Measurements from ENCODE around the gene KDM6A.

Gene KDM6A

DNA sequence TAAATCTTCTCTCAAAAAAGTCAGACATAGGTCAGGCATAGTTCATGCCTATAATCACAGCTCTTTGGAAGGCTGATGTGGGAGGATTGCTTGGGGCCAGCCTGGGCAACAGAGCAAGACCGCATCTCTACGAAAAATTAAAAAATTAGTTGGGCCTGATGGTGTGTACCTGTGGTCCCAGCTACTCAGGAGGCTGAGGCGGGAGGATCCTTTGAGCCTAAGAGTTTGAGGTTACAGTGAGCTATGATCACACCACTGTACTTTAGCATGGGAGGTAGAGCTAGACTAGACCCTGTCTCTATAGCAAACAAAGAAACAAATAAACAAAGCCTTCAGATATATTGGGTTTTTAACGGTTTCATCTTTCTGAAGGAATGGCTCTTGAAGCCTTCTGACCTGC, 265.5 kb downstream of the KDM6A start:
- TF ChIP-seq, protein P1, sequence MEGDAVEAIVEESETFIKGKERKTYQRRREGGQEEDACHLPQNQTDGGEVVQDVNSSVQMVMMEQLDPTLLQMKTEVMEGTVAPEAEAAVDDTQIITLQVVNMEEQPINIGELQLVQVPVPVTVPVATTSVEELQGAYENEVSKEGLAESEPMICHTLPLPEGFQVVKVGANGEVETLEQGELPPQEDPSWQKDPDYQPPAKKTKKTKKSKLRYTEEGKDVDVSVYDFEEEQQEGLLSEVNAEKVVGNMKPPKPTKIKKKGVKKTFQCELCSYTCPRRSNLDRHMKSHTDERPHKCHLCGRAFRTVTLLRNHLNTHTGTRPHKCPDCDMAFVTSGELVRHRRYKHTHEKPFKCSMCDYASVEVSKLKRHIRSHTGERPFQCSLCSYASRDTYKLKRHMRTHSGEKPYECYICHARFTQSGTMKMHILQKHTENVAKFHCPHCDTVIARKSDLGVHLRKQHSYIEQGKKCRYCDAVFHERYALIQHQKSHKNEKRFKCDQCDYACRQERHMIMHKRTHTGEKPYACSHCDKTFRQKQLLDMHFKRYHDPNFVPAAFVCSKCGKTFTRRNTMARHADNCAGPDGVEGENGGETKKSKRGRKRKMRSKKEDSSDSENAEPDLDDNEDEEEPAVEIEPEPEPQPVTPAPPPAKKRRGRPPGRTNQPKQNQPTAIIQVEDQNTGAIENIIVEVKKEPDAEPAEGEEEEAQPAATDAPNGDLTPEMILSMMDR (IDR thresholded peaks at IDR 0.05; ENCODE audit: low read depth, low read length, missing control alignments): no peak
- no peak for DNase-seq
- in situ Hi-C loops (cut with HindIII; ENCODE audit: low pct_ligation_motif_present, low sequenced_read_pairs): no loop called here

DNA sequence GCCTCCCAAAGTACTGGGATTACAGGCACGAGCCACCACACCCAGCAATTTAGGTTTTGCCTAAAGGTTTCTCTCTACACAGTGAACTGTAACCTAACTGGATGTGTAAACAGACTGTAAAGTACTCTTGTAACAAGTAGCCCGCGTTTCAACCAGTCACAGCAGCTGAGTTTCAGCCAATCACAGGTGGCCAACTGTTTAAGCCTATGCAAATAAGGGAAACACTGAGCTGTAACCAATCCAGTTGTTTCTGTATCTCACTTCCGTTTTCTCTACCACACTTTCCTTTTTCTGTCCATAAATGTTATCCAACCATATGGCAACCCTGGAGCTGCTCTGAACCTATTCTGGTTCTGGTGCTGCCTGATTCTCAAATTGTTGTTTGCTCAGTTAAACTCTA, 267.8 kb downstream of the KDM6A start:
- DNase-seq: no peak
- in situ Hi-C loops (cut with HindIII; ENCODE audit: low pct_ligation_motif_present, low sequenced_read_pairs): no loop called here
- Histone ChIP-seq H3K4me3 (ENCODE audit: low read depth, low read length) (no peak overlapping the region), H3K27ac (no peak overlapping the region), H3K36me3 (replicated peaks) (no peaks in the 10 kb centered on the region), H3K27me3 (replicated peaks) (no peaks in the 10 kb centered on the region)
- TF ChIP-seq, protein P1 (IDR thresholded peaks at IDR 0.05; ENCODE audit: low read depth, low read length, missing control alignments): no peak

More for the DNA sequence above, 265.5 kb downstream of the KDM6A start:
- Histone ChIP-seq H3K4me3 (ENCODE audit: low read depth, low read length) (no peak overlapping the region), H3K36me3 (replicated peaks) (no peaks in the 10 kb centered on the region), H3K27ac (no peak overlapping the region), H3K27me3 (replicated peaks) (no peaks in the 10 kb centered on the region)

DNA sequence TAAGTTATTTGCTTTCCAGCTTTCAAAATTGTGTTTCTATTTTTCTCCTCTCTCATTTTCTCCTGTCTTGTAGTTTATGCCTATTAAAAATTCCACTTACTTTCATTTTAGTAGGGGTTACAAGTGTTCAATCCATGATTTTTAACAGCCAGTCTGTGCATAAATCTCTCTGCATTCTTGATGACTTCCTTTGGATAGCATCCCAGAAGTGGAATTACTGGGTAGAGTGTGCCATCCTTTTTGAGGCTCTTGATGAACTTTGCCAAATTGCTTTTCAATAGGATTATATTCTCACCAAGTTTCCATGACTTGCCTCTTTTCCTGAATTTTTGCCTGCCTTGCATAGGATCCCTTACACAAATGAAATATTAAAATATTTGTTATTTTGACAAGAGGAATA, 269.2 kb downstream of the KDM6A start:
- in situ Hi-C loops (cut with HindIII; ENCODE audit: low pct_ligation_motif_present, low sequenced_read_pairs): no loop called here
- H3K27ac ChIP-seq: no peak overlapping the region
- TF ChIP-seq, protein P1 (IDR thresholded peaks at IDR 0.05; ENCODE audit: low read depth, low read length, missing control alignments): no peak
- no peaks in the 10 kb centered on the region for H3K36me3 ChIP-seq (replicated peaks)
- DNase-seq: no peak
- no peak overlapping the region for H3K4me3 ChIP-seq (ENCODE audit: low read depth, low read length)
- no peaks in the 10 kb centered on the region for H3K27me3 ChIP-seq (replicated peaks)

DNA sequence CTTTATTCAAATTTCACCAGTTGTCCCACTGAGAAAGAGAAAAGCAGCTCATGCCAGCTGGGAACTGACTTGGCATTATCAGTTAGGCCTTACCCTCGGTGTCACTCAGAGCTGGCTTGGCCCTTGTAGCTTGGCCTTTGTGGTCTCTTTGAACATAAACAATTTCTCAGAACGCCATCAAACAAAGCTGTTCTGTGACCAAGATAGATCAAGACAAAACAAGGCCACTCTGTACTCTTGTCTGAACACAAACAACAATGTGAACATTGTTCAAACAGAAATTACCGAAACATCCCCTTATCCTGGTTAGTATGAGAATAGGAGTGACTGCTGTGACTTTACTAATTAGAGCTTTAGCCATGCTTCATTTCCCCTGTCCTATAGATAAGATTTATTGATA, 270.5 kb downstream of the KDM6A start:
- in situ Hi-C loops (cut with HindIII; ENCODE audit: low pct_ligation_motif_present, low sequenced_read_pairs): no loop called here

DNA sequence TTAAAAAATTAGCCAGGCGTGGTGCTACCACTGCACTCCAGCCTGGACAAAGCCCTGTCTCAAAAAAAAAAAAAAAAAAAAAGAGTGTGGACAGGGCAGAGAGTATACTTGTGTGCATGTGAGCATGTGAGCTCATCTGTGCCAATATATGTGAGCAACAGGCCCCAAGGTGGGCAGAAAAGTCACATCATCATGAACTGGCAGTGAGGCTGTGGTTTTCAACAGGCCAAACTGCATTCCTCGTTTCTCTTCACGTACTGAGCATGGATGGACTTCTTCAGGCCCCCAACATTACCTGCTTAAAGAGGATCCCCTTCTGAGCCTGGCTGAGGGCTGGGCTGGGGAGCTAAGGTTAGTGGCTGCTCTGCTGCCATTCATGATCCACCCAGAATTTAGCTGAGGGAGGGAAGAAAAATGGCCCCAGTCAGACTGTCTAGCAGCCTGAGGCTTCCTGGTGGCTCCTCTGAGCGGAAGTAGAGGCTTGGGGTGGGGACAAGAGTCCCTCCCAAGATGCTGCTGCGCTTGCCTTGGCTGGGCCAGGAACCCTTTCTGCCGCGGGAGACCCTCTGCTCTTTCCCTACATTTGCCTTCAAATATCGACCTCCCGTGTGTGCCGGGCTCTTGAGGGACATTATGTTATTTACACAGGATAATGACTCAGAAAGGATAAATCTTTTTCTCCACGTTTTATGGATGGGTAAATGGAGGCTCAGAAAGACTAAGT, 272.7 kb downstream of the KDM6A start:
- Histone ChIP-seq H3K27ac (no peak overlapping the region), H3K27me3 (replicated peaks) (no peaks in the 10 kb centered on the region), H3K36me3 (replicated peaks) (no peaks in the 10 kb centered on the region), H3K4me3 (ENCODE audit: low read depth, low read length) (no peak overlapping the region)
- in situ Hi-C loops (cut with HindIII; ENCODE audit: low pct_ligation_motif_present, low sequenced_read_pairs): no loop called here
- no peak for DNase-seq
- TF ChIP-seq, protein P1 (IDR thresholded peaks at IDR 0.05; ENCODE audit: low read depth, low read length, missing control alignments): no peak

More for the DNA sequence above, 270.5 kb downstream of the KDM6A start:
- Histone ChIP-seq H3K27ac (no peak overlapping the region), H3K27me3 (replicated peaks) (no peaks in the 10 kb centered on the region), H3K36me3 (replicated peaks) (no peaks in the 10 kb centered on the region), H3K4me3 (ENCODE audit: low read depth, low read length) (no peak overlapping the region)
- TF ChIP-seq, protein P1 (IDR thresholded peaks at IDR 0.05; ENCODE audit: low read depth, low read length, missing control alignments): no peak
- no peak for DNase-seq

DNA sequence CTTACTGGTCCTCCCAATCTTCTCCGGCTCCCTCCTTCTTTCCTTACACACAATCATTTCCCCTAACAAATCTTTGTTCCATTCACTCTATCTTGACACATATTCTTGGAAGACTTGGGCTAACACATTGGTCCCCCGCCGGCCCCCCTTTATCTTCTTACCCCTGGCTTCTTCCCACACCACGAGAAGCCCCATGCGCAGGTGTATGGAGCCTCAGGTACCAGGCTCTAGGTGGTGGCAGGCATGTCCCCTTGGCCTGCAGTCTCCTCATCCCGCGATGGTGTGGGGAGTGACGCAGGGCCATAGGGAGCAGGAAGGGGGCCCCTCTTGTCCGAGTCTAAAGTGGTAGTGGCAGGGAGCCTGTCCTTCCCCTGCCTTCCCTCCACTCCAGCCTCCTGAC, 277.8 kb downstream of the KDM6A start:
- no peak for DNase-seq
- in situ Hi-C loops (cut with HindIII; ENCODE audit: low pct_ligation_motif_present, low sequenced_read_pairs): no loop called here
- H3K36me3 ChIP-seq (replicated peaks): no peaks in the 10 kb centered on the region
- TF ChIP-seq, protein P1 (IDR thresholded peaks at IDR 0.05; ENCODE audit: low read depth, low read length, missing control alignments): no peak
- no peaks in the 10 kb centered on the region for H3K27me3 ChIP-seq (replicated peaks)
- no peak overlapping the region for H3K4me3 ChIP-seq (ENCODE audit: low read depth, low read length)
- H3K27ac ChIP-seq: no peak overlapping the region

Data from brain microvascular endothelial cell (primary cell).